ENCODE measurements around the gene MBD3L2B.

Gene MBD3L2B

DNA sequence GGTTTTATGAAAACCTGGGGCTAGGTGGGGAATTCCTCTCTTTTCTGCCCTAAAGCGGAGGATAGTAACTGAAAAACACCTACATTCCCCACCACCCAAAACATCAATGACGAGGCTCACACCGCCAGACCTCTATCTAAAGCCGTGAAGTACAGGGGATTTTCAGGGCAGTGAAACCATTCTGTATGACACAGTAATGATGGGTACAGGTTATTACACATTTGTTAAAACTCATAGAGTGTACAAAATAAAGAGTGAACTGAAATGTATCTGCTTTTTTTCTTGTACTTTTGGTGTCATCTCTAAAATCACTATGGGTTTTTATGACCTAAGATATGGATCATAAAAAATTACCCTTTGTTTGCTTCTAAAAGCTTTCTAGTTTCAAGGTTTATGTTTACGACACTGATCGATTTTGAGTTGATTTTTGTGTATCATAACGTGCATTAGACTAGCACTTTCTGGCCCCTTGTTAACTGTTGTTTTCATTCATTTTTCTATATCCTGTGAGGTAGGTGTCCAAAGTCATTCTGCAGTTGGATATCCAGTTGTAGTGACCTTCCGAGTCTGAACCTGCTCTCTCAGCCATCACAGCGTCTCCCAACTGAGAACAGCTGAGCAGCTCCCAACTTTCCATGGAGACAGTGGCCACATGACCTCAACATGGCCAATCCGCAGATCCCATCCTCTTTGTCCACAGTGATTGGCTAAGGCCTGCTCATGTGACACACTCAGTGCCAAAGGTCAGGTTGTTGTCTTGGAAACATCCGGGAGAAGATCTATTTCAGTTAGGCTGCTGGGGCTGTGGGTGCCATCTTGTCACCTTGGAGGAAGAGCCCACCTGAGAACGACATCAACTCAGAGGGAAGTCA, 10.3 kb downstream of the MBD3L2B start:
- no peak for DNase-seq (ENCODE audit: low spot score)

DNA sequence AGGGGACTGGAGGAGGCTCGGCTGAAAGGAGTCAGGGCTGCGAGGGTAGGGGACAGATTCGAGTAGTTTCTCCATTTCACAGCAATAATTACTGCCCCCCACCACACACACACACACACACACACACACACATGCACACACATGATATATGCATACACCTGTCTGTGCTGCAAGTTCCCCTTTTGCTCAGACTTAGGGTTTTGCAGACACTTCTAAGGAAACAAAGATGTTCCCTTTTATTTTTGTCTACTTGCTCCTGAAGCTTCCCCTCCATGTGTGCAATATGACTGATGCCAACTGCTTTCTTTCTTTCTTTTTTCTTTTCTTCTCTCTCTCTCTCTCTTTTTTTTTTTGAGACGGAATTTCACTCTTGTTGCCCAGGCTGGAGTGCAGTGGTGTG, 13.4 kb downstream of the MBD3L2B start:
- DNase-seq (ENCODE audit: low spot score): no peak

DNA sequence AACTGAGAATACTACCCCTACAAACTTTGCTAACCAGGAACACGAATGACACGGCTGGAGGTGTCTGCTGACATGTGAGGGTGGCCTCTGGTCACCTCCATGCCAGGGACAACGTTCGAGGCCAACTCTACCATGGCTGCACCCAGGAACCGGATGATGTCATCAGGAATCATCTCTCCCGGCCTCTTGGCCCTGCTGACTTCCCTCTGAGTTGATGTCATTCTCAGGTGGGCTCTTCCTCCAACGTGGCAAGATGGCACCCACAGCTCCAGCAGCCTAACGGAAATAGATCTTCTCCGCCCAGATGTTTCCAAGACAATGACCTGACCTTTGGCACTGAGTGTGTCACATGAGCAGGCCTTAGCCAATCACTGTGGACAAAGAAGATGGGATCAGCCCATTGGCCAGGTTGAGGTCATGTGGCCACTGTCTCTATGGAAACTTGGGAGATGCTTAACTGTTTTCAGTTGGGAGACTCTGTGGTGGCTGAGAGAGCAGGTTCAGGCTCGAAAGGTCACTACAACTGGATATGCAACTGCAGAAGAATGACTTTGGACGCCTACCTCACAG, 15.0 kb downstream of the MBD3L2B start:
- DNase-seq (ENCODE audit: low spot score): no peak

DNA sequence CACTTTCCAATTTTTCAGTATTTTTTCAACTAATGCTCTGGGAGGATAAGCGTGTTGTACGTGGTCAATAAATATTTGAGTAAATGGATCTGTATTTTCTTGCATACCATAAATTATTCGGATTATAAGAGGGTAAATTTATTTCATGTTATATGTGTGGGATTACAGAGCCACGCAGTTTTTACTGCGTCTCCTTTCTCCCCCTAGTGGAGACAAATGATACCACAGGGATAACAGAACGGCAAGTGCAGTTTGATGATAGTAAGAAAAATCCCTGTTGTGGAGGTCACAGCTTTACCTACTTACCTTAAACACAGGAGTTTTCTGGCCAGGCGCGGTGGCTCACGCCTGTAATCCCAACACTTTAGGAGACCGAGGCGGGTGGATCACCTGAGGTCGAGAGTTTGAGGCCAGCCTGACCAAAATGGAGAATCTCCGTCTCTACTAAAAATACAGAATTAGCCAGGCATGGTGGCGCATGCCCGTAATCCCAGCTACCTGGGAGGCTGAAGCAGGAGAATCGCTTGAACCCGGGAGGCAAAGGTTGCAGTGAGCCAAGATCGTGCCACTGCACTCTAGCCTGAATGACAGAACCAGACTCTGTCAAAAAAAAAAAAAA, 16.8 kb downstream of the MBD3L2B start:
- DNase-seq (ENCODE audit: low spot score): no peak

DNA sequence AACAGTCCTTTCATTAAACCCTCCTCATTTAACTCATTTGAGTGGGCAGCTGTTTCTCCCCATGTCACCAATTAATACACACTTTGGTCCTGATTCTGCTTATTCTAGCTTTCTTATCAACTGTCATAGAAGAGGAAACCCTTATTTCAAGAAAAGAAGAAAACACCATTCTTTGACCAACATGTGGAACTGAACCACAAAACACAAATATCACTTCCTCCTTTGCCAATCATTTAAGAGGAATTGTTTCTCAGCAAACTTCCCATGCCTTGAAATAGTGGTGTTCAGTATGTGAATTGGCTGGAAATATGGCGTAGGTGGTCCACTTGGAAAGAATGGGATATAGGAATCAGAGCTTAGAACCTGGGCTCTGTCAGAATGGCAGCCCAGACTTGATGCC, 20.4 kb downstream of the MBD3L2B start:
- no peak for DNase-seq (ENCODE audit: low spot score)

DNA sequence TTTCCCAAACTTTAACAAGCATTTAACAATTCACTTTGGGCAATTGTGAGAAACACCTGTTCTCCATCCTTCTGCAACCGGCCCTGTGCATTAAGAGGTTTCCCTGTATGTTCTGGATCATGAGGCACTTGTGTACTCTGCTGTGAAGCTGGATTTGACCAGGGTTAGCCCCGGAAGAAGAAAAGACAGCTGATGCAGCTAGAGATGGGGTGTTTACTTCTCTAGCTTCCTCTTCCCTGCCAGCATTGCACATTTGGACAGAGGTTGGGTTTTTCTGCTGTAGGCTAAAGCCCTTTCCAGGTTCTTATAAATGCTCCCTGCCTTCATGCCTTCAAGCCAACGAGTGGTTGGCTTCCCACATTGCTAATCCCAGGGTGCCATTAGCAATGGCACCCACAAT, 20.9 kb downstream of the MBD3L2B start:
- DNase-seq (ENCODE audit: low spot score): no peak

DNA sequence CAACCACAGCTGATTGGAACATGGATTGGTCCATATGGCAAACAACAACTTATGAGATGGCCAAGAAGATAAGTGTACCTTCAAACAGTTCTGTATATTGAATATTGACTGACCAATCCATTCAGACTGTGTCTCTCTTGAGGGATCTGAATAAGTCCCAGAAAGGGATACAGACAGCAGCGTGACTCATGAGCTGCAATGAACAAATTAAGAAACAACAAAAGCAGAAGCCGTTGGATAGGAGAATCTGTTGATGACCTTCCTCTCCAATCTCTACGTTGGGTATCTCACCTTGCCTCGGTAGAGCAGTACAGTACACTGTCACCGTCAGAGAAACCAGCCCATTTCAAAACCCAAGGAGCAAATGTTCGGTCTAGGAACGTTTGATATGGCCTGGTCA, 21.3 kb downstream of the MBD3L2B start:
- DNase-seq (ENCODE audit: low spot score): no peak

DNA sequence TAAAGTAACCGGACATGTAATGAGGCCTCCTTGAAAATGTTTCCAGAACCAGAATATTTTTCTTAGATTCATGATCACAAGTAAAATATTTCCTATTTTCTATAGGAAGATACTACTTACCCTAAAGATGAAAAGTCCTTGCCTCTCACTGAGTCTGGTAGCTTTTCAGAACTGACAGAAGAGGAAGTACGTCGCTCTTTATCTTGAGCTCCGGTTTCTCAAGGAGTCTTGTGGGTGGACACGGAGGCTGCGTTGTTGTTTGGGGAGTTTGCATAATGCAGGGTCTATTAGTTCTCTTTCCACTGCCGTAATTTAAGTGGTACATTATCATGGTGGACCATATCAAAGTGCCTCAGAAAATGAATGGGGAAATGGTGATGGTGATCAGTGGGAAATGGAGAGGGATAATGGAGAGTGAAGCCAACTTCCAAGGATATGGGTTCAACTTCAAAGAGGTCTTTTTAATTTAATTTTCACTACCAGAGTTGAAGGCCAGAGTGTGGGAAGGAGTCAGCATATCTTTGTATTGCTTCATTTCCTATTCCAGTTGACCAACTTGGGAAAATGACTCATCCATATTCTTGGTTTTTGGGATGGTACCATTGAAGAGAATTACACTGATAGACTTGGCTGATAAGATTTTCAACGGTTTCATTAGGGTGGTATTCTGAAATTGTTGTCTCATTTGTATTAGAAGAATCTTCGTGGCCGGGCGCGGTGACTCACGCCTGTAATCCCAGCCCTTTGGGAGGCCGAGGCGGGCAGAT, 23.4 kb downstream of the MBD3L2B start:
- DNase-seq (ENCODE audit: low spot score): no peak

DNA sequence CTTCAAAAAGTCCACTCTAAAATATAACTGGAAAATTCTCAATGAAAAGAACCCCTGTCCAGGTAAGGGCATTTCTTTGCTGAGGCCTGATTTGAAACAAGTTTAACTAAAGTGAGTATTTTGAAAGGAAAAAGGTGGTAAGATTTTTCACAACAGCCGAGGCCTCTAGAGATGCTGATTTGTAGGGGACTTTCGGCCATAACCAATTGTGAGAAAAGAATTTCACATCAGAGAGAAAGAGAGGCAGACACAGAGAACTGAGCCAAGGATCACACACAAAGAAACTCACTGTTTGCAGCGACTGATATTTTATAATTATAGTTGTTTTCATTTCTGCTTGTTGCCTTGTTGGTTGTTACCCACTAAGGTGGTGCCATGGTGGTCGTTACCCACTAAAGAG, 24.4 kb downstream of the MBD3L2B start:
- DNase-seq (ENCODE audit: low spot score): no peak

DNA sequence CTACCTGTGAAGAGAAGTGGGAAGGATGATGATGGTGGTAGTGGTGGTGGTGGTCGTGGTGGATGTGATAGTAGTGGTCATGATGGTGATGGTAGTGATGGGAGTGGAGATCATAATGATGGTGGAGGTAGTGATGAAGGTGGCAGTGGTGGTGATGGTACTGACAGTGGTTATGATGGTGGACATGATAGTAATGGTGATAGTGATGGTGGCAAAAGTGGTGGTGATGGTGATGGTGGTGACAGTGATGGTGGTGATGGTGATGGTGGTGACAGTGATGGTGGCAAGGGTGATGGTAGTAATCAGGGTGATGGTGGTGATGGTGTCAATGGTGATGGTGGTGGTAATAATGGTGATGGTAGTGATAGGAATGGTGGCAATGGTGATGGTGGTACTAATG, 26.2 kb downstream of the MBD3L2B start:
- no peak for DNase-seq (ENCODE audit: low spot score)

DNA sequence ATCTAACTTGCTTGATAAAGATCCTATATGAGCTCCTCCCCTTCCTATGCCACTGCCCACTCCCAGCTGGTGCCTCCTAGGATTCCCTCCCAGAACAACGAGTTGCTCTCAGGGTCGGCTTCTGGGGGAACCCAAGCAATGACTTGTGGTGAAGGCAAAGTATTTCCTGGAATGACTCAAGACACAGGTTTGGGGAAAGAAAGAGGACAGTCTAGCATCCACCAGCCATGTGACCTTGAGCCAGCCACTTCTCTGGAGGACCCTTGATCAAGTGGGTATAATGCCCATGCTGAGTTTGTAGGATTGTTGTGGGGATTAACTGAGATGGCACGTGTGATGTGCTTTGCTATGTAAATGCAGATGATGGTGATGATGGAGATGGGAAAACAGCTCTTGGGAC, 33.0 kb downstream of the MBD3L2B start:
- no peak for DNase-seq (ENCODE audit: low spot score)

DNA sequence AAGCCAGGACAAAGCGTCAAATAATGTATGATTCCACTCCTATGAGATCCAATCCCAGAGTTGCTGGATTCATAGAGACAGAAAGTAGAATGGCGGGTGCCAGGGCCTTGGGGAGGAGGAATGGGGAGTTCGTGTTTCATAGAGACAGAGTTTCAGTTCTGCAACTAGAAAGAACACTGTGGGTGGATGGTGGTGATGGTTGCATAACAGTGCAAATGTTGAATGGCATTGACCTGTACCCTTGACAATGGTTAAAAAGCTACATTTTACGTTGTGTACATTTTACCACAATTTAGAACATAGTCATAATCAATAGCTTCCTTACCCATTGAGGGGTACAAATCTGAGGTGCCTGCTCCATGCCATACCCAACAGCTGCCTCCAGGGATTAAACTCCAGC, 33.4 kb downstream of the MBD3L2B start:
- DNase-seq (ENCODE audit: low spot score): no peak

DNA sequence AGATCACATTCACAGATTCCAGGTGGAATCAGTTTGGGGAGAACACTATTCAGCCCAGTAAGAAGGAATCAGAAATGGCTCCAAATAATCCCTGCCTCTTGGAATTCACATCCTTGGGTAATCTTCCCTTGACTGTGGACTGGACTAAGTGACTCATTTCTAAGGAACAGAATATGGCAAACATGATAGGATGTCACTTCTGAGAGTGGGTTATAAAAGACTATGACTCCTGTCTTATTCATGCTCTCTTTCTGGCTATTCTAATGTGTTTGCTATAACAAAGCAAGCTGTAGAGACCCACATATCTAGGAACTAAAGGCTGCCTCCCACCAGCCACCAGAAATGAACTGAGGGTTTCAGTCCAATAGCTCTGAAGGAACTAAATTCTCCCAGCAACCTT, 37.8 kb downstream of the MBD3L2B start:
- no peak for DNase-seq (ENCODE audit: low spot score)

DNA sequence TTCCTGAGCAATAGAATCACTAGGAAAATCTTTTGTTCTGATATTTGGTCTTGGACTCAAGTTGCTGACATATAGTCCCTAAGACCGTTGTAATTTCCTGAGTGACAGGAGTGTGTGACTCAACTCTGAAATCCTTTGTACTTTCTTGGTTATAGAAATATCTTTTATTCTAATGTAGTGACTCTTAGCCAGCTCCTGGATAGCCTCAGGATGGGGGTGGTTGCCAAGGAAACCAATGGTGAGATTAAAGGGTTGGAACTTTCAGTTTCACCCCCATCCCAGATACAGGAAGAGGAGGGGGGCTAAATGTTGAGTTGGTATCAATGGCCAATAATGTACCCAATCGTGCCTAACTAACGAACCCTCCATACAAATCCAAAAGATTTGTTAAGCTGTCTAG, 41.8 kb downstream of the MBD3L2B start:
- no peak for DNase-seq (ENCODE audit: low spot score)

DNA sequence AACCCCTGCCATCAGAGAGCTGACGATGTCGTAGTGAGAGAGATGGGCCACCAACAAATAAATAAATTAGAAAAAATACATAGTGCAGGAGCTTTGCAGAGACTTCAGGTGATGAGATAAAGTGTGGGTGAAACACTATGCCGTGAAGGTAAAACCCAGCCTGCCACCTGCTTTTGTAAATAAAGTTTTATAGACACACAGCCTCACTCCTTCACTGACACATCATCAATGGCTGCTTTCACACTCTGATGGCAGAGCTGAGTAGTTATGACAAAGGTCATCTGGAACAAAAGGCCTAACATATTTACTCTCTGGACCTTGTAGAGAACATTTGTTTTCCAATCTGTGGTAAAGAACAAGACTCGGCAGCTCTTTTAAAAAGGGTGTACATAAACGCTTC, 45.0 kb downstream of the MBD3L2B start:
- no peak for DNase-seq (ENCODE audit: low spot score)

DNA sequence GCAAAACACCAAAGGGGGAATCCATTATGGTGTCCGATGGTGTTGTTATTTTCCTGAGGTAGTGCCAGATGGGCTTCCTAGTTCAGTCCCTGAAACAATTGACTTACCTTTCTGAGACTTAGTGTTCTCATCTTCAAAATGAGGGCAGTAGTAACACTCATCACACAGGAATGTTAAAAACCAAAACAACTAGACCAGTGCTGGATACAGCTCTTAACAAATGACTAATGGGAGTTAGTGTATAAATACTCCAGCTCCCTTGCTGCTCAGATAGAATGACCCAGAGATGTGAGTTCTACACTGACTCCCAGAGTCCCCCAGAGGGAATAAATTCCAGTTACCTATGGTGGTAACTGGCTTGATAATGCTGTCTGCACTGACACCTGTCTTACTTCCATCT, 49.9 kb downstream of the MBD3L2B start:
- DNase-seq (ENCODE audit: low spot score): no peak

DNA sequence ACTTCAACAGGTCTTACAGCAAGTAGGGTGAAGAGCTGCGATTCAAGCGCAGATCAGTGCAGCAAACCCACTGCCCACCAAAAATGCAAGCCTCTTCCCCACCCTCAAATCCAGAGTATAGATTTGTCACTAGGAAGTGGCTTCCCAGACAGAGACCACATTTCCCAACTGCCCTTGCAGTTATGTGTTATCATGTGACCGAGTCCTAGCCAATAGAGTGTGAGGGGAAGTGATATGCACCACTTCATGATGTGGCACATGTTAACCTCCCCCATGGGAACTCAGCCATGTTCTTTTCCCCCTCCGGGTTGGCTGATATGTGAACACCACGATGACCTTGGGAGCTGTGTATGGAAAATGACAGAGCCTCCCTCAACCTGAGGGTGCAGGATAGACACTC, 50.8 kb downstream of the MBD3L2B start:
- DNase-seq (ENCODE audit: low spot score): no peak

DNA sequence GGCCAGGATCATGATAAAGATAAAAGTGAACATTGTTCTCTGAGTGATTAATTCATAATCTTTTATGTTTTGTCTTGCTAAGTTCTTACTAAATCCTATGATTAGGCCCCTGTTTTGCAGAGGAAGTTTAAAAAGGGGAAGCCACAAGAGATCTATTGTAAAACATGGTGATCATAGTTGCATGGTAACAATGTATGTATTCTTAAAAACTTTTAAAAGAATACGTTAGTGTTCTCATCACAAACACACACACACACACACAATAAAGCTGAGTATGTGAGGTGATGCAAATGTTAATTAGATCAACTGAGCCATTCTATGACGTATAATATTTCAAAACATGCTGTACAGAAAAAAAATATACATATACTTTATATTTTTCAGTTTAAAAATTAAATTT, 51.2 kb downstream of the MBD3L2B start:
- DNase-seq (ENCODE audit: low spot score): no peak

DNA sequence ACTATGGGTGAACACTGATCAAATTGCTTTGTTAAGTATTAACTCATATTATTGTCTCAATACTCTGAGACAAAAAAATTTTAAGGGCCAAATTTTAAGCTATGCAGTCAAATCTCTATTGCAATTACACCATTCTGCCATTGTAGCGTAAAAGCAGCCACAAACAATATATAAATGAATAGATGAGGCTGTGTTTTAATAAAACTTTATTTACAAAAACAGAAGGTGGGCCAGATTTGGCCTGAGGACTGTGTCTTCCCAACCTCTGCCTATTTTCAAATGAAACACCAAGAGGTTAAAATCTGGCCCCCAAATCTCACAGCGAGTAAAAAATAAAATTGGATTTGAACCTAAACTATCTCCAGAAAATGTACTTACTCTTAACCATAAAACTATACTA, 51.7 kb downstream of the MBD3L2B start:
- no peak for DNase-seq (ENCODE audit: low spot score)
